CD4-positive, alpha-beta T cell treated with Interleukin-17A for 4 hours (primary cell): ENCODE data around the gene SNX9.
A peak's percentile ranks its signal among the peaks of the same experiment; 100 is the strongest.

Experiments used
- DNase-seq: peaks from one replicate; pipeline ENCODE4 v3.0.0-alpha.2; 2020; ENCODE audit warnings: mixed read lengths

SNX9 gene

GRCh38 chr6:157861184-157861583 is 38.1 kb downstream of the SNX9 start:
- DNase-seq, result no peak

GRCh38 chr6:157861814-157862213 is 38.8 kb downstream of the SNX9 start:
- no peak for DNase-seq

- no peak for DNase-seq
These were observed 39.7 kb downstream of the SNX9 start for GRCh38 chr6:157862706-157863105.

GRCh38 chr6:157864185-157864761 is 41.2 kb downstream of the SNX9 start:
- DNase-seq, result no peak

- DNase-seq, result no peak
These were observed 42.2 kb downstream of the SNX9 start for GRCh38 chr6:157865249-157865648.

GRCh38 chr6:157867155-157867559 is 44.1 kb downstream of the SNX9 start:
- DNase-seq, result peak; percentile 66

GRCh38 chr6:157867981-157868380 is 44.9 kb downstream of the SNX9 start:
- DNase-seq, result no peak

- DNase-seq, result no peak
These were observed 45.8 kb downstream of the SNX9 start for GRCh38 chr6:157868835-157869234.

- no peak for DNase-seq
These were observed 46.7 kb downstream of the SNX9 start for GRCh38 chr6:157869673-157870302.

GRCh38 chr6:157873735-157874344 is 50.8 kb downstream of the SNX9 start:
- peak; percentile 92 for DNase-seq

- DNase-seq, result no peak
These were observed 54.1 kb downstream of the SNX9 start for GRCh38 chr6:157877149-157877548.

GRCh38 chr6:157877573-157878438 is 54.8 kb downstream of the SNX9 start:
- DNase-seq, result no peak

GRCh38 chr6:157879034-157879872 is 56.2 kb downstream of the SNX9 start:
- no peak for DNase-seq

- no peak for DNase-seq
These were observed 56.8 kb downstream of the SNX9 start for GRCh38 chr6:157879873-157880254.

GRCh38 chr6:157880534-157880933 is 57.5 kb downstream of the SNX9 start:
- DNase-seq, result no peak

GRCh38 chr6:157881342-157881741 is 58.3 kb downstream of the SNX9 start:
- no peak for DNase-seq

- DNase-seq, result no peak
These were observed 61.7 kb downstream of the SNX9 start for GRCh38 chr6:157884756-157885155.

GRCh38 chr6:157885211-157885788 is 62.3 kb downstream of the SNX9 start:
- DNase-seq, result peak; percentile 58

- no peak for DNase-seq
These were observed 62.8 kb downstream of the SNX9 start for GRCh38 chr6:157885876-157886275.

GRCh38 chr6:157887892-157888291 is 64.8 kb downstream of the SNX9 start:
- no peak for DNase-seq

GRCh38 chr6:157891544-157892362 is 68.7 kb downstream of the SNX9 start:
- DNase-seq, result no peak
